PC-9 (cell line): Measurements from ENCODE around the gene CACNA1S. TPM values are rescaled to one million over a fixed set of nuclear protein-coding genes. Genes with fewer than 3 reads are reported as not detected.
A peak's percentile ranks its signal among the peaks of the same experiment; 100 is the strongest.

Experiments used
- BruUV-seq: library from RNA; stranded (reverse); fragments of 400-500 nt; replicated peaks from 2 replicates; lab custom pipeline; 2021; lab: Mats Ljungman, UMichigan
- CTCF ChIA-PET: fragments of 300-600 bp; sonication (Branson Sonifier 250); formaldehyde crosslinking; loops from one replicate; lab custom pipeline; 2022; ENCODE audit warnings: antibody characterized with exemption; lab: Charles Lee
- POLR2A ChIA-PET: fragments of 300-600 bp; sonication (Branson Sonifier 250); formaldehyde crosslinking; loops from one replicate; lab custom pipeline; 2022; ENCODE audit warnings: antibody characterized with exemption; ENCODE audit not compliant: unreplicated experiment; lab: Charles Lee
- DNase-seq, 2 experiments: peaks; one replicate each; pipeline versions ENCODE4 v3.0.0 to v3.0.0-alpha.2; 2015 to 2022; ENCODE audit warnings: mixed read lengths in 1 of 2
- H2AFZ ChIP-seq: fragments of 200-600 bp; sonication (generic); 2 replicates; pipeline ENCODE4 v1.8.1; 2017; ENCODE audit warnings: antibody characterized with exemption
- H3F3A ChIP-seq: fragments of 200-600 bp; sonication (generic); 2 replicates; pipeline ENCODE4 v1.8.1; 2017; ENCODE audit warnings: antibody characterized with exemption, mild to moderate bottlenecking, low read depth; ENCODE audit not compliant: insufficient read depth
- H3K27ac ChIP-seq: fragments of 200-600 bp; sonication (generic); 2 replicates; pipeline ENCODE4 v1.6.1; 2016; ENCODE audit warnings: mixed run types
- H3K27me3 ChIP-seq: fragments of 200-600 bp; sonication (generic); 2 replicates; pipeline ENCODE4 v1.6.1; 2016; ENCODE audit warnings: low read depth, mixed run types; ENCODE audit not compliant: insufficient read depth
- H3K36me3 ChIP-seq: fragments of 200-600 bp; sonication (generic); 2 replicates; pipeline ENCODE4 v1.6.1; 2016; ENCODE audit warnings: low read depth, mixed run types
- H3K4me1 ChIP-seq: fragments of 200-600 bp; sonication (generic); replicated peaks from 2 replicates; pipeline ENCODE4 v1.6.1; 2016; ENCODE audit warnings: mixed run types; ENCODE audit not compliant: insufficient read depth
- H3K4me2 ChIP-seq: fragments of 200-600 bp; sonication (generic); 2 replicates; pipeline ENCODE4 v1.6.1; 2017; ENCODE audit warnings: mixed run types
- H3K4me3 ChIP-seq: fragments of 200-600 bp; sonication (generic); 2 replicates; pipeline ENCODE4 v1.6.1; 2016; ENCODE audit warnings: mixed run types
- H3K79me2 ChIP-seq: fragments of 200-600 bp; sonication (generic); 2 replicates; pipeline ENCODE4 v1.6.1; 2017; ENCODE audit warnings: low read depth, mixed run types
- H3K9me2 ChIP-seq: fragments of 200-600 bp; sonication (generic); 2 replicates; pipeline ENCODE4 v1.8.1; 2017; ENCODE audit warnings: mild to moderate bottlenecking; ENCODE audit not compliant: insufficient read depth
- H3K9me3 ChIP-seq: fragments of 200-600 bp; sonication (generic); 2 replicates; pipeline ENCODE4 v1.8.1; 2016; ENCODE audit warnings: low read depth; ENCODE audit not compliant: insufficient read depth
- H4K20me1 ChIP-seq: fragments of 200-600 bp; sonication (generic); 2 replicates; pipeline ENCODE4 v1.8.1; 2017; ENCODE audit not compliant: insufficient read depth
- EZH2 ChIP-seq: fragments of 200-600 bp; sonication (generic); IDR thresholded peaks from 2 replicates; pipeline ENCODE4 v1.8.0; 2017; ENCODE audit warnings: antibody characterized with exemption, low read depth
- intact Hi-C: fragments of 100-400 bp; cut with micrococcal nuclease; formaldehyde crosslinking; loops from one replicate; pipeline ENCODE4 v1.10.0; 2022; ENCODE audit not compliant: unreplicated experiment
- total RNA-seq: library from RNA; stranded (reverse); gene quantifications from 2 replicates; pipeline ENCODE4 v1.2.3, GENCODE V29; 2021
- TF ChIP-seq, protein P1 (sequence below): fragments of 200-600 bp; sonication (generic); conservative IDR thresholded peaks from 2 replicates; pipeline ENCODE4 v1.6.1; 2017; ENCODE audit warnings: mixed run types, antibody characterized with exemption, mild to moderate bottlenecking, moderate library complexity

CACNA1S gene
- total RNA-seq, 1 experiment from 2014 or later, result not detected

DNA sequence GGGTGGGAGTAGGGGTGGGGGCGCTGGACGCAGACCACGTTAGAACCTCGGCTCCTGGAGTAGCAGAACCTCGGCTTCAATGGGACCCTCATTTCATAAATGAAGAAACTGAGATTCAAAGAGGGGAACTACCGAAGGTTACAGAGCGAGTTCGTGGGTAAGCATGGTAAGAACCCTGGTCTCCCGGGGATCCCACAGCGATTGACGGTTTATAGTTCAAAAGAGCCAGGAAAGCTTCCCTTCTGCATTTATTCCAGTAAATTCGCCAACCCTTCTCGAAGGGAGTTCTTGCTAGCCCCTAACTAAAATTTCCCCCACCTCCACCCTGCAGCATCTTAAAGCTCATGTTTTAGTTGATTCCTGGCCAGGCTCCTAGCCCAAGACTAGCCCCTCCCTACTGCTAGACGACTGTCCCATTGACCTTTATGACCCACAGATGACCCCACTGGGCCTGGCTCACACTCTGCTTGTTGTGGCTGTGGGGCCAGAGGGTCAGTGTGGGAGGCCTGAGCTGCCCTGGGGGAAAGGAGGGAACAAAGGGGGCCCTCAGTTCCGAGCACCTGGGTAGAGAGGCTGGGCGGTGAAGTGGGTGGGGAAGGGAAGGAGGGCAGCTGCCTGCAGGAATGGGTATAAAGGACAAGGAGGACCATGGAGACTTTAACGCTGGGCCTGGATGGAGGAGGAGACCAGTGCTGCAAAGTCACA, 88.2 kb downstream of the CACNA1S start:
- Histone ChIP-seq H3F3A (peaks cover 16% of the 10 kb centered on the region; the same call in 1 of the 2 replicates), H3K79me2 (no peaks in the 10 kb centered on the region), H4K20me1 (no peaks in the 10 kb centered on the region), H3K9me3 (no peaks in the 10 kb centered on the region), H2AFZ (no peak overlapping the region), H3K4me3 (no peak overlapping the region), H3K36me3 (no peaks in the 10 kb centered on the region), H3K4me2 (0 out of 2 replicates have a peak overlapping the region, but pooled peaks have one; percentile 20), H3K4me1 (peaks cover 31% of the 10 kb centered on the region), H3K27me3 (no peaks in the 10 kb centered on the region), H3K9me2 (no peaks in the 10 kb centered on the region), H3K27ac (no peak overlapping the region)
- peak in 1 of 2 experiments; percentile 17 for DNase-seq
- ChIA-PET POLR2A (interaction anchor here (0.6 kb wide), 1 partner anchor 984 kb away, joined by 7 read pairs; no protein-coding TSS in a partner anchor), CTCF (no interaction called here)
- intact Hi-C loops, result no loop called here
- BruUV-seq, result no TSS peak
- TF ChIP-seq, protein P1, sequence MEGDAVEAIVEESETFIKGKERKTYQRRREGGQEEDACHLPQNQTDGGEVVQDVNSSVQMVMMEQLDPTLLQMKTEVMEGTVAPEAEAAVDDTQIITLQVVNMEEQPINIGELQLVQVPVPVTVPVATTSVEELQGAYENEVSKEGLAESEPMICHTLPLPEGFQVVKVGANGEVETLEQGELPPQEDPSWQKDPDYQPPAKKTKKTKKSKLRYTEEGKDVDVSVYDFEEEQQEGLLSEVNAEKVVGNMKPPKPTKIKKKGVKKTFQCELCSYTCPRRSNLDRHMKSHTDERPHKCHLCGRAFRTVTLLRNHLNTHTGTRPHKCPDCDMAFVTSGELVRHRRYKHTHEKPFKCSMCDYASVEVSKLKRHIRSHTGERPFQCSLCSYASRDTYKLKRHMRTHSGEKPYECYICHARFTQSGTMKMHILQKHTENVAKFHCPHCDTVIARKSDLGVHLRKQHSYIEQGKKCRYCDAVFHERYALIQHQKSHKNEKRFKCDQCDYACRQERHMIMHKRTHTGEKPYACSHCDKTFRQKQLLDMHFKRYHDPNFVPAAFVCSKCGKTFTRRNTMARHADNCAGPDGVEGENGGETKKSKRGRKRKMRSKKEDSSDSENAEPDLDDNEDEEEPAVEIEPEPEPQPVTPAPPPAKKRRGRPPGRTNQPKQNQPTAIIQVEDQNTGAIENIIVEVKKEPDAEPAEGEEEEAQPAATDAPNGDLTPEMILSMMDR, result no peak
- no peak for TF ChIP-seq EZH2

DNA sequence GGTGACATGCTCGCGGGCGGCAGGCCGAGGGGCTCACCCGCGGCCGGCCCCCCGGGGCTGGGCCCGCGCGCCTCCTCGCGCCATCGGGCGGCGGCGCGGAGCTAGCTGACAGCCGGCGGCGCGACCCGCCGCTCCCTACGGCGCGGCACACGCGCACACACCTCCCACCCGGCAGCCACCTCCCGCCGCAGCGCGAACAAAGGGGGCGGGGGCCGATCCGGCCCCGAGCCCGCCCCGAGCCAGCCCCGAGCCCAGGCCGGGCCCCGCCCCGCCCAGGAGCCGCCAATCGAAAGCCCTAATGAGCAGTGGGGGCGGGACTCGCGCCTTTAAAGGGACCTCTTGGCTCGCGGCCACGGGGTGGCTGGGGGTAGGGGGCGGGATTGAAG, 88.7 kb downstream of the CACNA1S start, which contains the start of gene KIF21B:
Gene KIF21B (minus strand): TSS at position 198 of the 386 bp plus-strand sequence. CDS start 331 bp downstream, outside the sequence.
- Histone ChIP-seq H3K9me3 (no peaks in the 10 kb centered on the region), H3F3A (peaks cover 19% of the 10 kb centered on the region; the same call in 1 of the 2 replicates), H3K4me3 (peak within 1 kb of the TSS; percentile 58), H3K27me3 (no peaks in the 10 kb centered on the region), H4K20me1 (no peaks in the 10 kb centered on the region), H3K4me1 (peaks cover 37% of the 10 kb centered on the region), H3K4me2 (peak within 1 kb of the TSS; percentile 86), H3K27ac (no peak within 1 kb of the TSS), H2AFZ (no peak within 1 kb of the TSS), H3K36me3 (no peaks in the 10 kb centered on the region), H3K79me2 (no peaks in the 10 kb centered on the region), H3K9me2 (no peaks in the 10 kb centered on the region)
- DNase-seq, result peak; percentile 36 to 85
- no TSS peak for BruUV-seq
- intact Hi-C loops, result no loop called here
- ChIA-PET CTCF (no interaction called here), POLR2A (no interaction called here)
- no peak for TF ChIP-seq EZH2
- TF ChIP-seq, protein P1, result no peak

DNA sequence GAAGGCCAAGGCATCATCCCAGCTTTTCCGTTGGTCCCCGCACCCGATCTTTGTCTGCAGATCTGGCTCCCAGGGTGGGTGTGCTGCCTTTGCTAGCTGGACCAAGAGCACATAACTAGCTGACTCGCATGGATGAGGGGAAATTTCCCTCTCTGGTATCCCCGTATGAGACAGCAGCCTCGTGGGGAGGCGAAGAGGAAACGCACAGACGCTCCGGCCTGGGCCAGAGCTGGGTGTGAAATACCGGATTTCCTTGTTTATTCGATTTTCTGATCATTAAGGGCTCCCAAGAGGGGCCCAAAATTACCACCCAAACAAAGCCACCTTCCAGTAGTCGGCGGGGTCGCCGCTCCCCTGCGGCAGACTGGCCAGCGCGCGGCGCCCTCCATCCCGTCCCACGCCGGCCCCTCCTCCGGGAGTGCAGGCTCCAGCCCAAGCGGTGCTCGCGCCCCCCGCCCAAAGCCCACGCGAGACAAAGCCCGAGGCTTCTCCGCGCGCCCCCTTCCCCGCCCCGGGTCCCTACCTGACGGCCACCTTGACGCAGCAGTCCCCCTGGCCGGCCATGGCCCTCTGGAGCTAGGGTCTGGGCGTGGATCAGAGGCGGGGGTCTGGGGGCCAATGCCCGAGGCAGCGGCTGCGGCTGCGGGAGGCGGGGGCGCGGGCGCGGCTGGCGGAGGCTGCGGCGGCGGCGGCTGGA, 89.3 kb downstream of the CACNA1S start:
- H2AFZ ChIP-seq, result no peak overlapping the region
- no peaks in the 10 kb centered on the region for H3K9me3 ChIP-seq
- DNase-seq, result peak in 1 of 2 experiments; percentile 26
- no peaks in the 10 kb centered on the region for H3K36me3 ChIP-seq
- POLR2A ChIA-PET, result no interaction called here
- peaks cover 37% of the 10 kb centered on the region for H3K4me1 ChIP-seq
- H3K79me2 ChIP-seq, result no peaks in the 10 kb centered on the region
- peak overlapping the region; percentile 86 for H3K4me2 ChIP-seq
- H3K4me3 ChIP-seq, result peak overlapping the region; percentile 58
- BruUV-seq, result TSS peak; percentile 25
- H4K20me1 ChIP-seq, result no peaks in the 10 kb centered on the region
- no peaks in the 10 kb centered on the region for H3K9me2 ChIP-seq
- CTCF ChIA-PET, result no interaction called here
- TF ChIP-seq, protein P1, result no peak
- TF ChIP-seq EZH2, result no peak
- H3K27ac ChIP-seq, result no peak overlapping the region
- no peaks in the 10 kb centered on the region for H3K27me3 ChIP-seq
- intact Hi-C loops, result no loop called here
- H3F3A ChIP-seq, result peaks cover 19% of the 10 kb centered on the region; the same call in 1 of the 2 replicates
